Esophagus (tissue), 2 donors: ENCODE results near the gene RNF183. TPM values are rescaled to one million over a fixed set of nuclear protein-coding genes. Genes with fewer than 3 reads are reported as not detected.
"Not testable (repeated sequence)": the region's sequence is repeated elsewhere in the genome, so short reads cannot be mapped to it uniquely, and the experiment has no call there.

Experiments
- H3K27ac ChIP-seq, 2 donors: one replicate each; pipeline ENCODE4 v1.5.1; 2013; ENCODE audit warnings: low read depth in 2 of 2, mild to moderate bottlenecking in 2 of 2, inconsistent platforms in 1 of 2, low read length in 1 of 2, moderate library complexity in 1 of 2
- H3K27me3 ChIP-seq, 2 donors: one replicate each; pipeline ENCODE4 v1.6.1; 2013; ENCODE audit warnings: low read length in 2 of 2, control low read depth in 1 of 2, mild to moderate bottlenecking in 1 of 2; ENCODE audit not compliant: insufficient read depth in 2 of 2, control insufficient read depth in 1 of 2
- H3K36me3 ChIP-seq, 2 donors: one replicate each; pipeline ENCODE4 v1.6.1; 2013; ENCODE audit warnings: low read length in 1 of 2; ENCODE audit not compliant: control insufficient read depth in 2 of 2, insufficient read depth in 2 of 2
- H3K4me1 ChIP-seq, 2 donors: one replicate each; pipeline ENCODE4 v1.6.1; 2013; ENCODE audit warnings: low read length in 1 of 2; ENCODE audit not compliant: control insufficient read depth in 2 of 2, insufficient read depth in 2 of 2
- H3K4me3 ChIP-seq, 2 donors: one replicate each; pipeline ENCODE4 v1.5.1; 2013; ENCODE audit warnings: low read length in 2 of 2, mild to moderate bottlenecking in 2 of 2, low read depth in 1 of 2, moderate library complexity in 1 of 2
- H3K9me3 ChIP-seq, 2 donors: one replicate each; pipeline ENCODE4 v1.6.1; 2013; ENCODE audit warnings: mild to moderate bottlenecking in 2 of 2, low read depth in 1 of 2, low read length in 1 of 2, moderate library complexity in 1 of 2; ENCODE audit not compliant: control insufficient read depth in 2 of 2, insufficient read depth in 1 of 2
- WGBS, 2 donors: extraction: QIAGEN DNeasy Blood & Tissue Kit; methylation state at CpG; one replicate each; pipeline ENCODE4 v1.1.7; 2013; 5-methylcytosine and 5-hydroxymethylcytosine counted together
- polyA plus RNA-seq, 2 donors: library from polyadenylated mRNA; stranded (reverse); fragments of 200-250 nt; gene quantifications; one replicate each; pipeline ENCODE4 v1.2.3, GENCODE V29; 2013
- donor health status: healthy with polysubstance abuse.
- donor health status: Bipolar disorder and iron deficiency.

RNF183 gene
- polyA plus RNA-seq, 2 donors = 2.3 to 3.6 TPM

DNA sequence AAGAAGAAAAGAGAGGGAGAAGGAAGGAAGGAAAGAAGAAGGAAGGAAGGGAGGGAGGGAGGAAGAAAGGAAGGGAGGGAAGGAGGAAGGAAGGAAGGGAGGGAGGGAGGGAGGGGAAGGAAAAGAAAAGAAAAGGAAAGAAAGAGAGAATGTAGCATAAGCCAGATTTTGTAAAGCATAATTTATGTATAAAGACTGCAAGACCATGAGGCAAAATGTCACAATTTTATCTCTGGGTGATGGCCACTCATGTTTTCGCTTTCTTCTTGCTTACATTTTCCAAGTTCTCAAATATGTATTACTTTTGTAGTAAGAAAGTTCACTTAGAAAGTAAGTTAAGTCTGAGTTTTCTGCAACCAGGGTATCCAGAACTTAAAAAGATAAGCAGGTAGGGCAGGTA, 3.4 kb upstream of the RNF183 start:
- WGBS, 2 donors = 90% methylated on average over 1 of the region's 1 CpG
- no peak overlapping the region for H3K4me3 ChIP-seq
- no peaks in the 10 kb centered on the region for H3K36me3 ChIP-seq
- H3K4me1 ChIP-seq = peaks cover 0 to 3% of the 10 kb centered on the region in 2 donors
- no peaks in the 10 kb centered on the region for H3K9me3 ChIP-seq
- H3K27ac ChIP-seq = no peak overlapping the region
- no peaks in the 10 kb centered on the region for H3K27me3 ChIP-seq

GRCh38 chr9:113301548-113301947, 1.6 kb downstream of the RNF183 start:
- H3K4me1 ChIP-seq = peaks cover 0 to 3% of the 10 kb centered on the region in 2 donors
- no peak overlapping the region for H3K4me3 ChIP-seq
- no peak overlapping the region for H3K27ac ChIP-seq
- H3K27me3 ChIP-seq = no peaks in the 10 kb centered on the region
- no peaks in the 10 kb centered on the region for H3K36me3 ChIP-seq
- WGBS, 2 donors = 85 to 88% methylated on average over 8 of the region's 8 CpGs
- no peaks in the 10 kb centered on the region for H3K9me3 ChIP-seq

- no peaks in the 10 kb centered on the region for H3K36me3 ChIP-seq
- H3K4me3 ChIP-seq = no peak overlapping the region
- peaks cover 0 to 3% of the 10 kb centered on the region in 2 donors for H3K4me1 ChIP-seq
- 47 to 63% methylated on average over 8 of the region's 8 CpGs for WGBS, 2 donors
- H3K9me3 ChIP-seq = no peaks in the 10 kb centered on the region
- H3K27ac ChIP-seq = no peak overlapping the region
- no peaks in the 10 kb centered on the region for H3K27me3 ChIP-seq
Observed at GRCh38 chr9:113299800-113300292, 3.3 kb downstream of the RNF183 start.

- Histone ChIP-seq H3K4me3 (no peak overlapping the region), H3K27me3 (no peaks in the 10 kb centered on the region), H3K27ac (no peak overlapping the region), H3K36me3 (no peaks in the 10 kb centered on the region), H3K4me1 (peaks cover 0 to 3% of the 10 kb centered on the region in 2 donors), H3K9me3 (no peaks in the 10 kb centered on the region)
- 81 to 85% methylated on average over 15 of the region's 15 CpGs for WGBS, 2 donors
Observed at GRCh38 chr9:113298924-113299770, 4.0 kb downstream of the RNF183 start.

DNA sequence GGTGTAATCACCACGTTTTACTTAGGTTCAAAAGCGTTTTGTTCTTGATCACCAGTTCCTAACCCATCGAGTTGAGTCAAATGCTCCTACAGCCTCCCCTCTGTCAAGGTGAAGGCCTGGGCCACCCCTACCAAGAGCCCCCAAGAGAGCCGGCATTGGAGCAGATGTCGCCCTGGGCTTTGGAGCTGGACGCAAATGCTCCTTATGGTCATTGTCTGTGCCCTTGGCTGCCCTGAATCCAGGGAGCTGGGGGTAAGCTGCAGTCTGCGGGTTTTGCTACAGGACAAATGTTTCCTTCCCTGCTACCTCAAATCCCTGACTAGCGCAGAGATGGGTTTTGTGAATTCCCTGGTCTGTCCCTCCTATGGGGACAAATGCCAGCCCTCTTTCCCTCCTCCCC, 4.9 kb downstream of the RNF183 start:
- no peaks in the 10 kb centered on the region for H3K27me3 ChIP-seq
- WGBS, 2 donors = 89 to 91% methylated on average over 8 of the region's 8 CpGs

DNA sequence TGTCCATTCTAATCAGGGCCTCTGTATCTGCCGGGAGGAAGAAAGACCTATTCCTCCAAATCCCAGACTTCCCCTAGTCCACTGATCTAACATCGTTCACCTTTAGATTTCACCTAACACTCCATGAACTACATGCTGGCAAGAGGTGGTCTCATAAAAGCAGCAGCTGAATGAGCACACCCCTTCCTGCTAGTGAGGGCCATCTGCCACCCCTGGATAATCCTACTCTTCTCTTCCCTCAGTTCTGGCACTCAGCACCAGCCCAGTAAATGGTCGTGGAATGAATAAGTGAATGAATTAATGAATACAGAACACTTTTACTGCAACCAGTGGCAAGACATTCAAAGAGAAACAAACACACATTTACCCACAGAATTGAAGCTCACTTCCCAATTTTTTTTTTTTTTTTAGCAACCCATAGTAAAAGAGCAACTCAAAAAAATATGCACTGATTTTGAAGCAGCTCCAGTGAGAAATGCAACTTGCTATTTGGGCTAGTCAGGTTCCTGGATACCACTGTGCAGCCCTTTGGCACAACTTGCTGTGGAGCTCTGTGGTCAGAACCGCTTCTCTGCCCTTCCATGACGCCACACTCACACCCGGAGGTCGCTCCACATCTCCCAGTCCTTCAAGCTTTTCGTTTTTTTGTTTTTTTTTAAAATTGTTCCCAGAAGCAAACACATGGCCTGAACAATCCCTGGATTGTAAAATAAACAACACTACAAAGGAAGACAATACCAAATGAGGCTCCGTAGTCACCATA, 6.2 kb downstream of the RNF183 start:
- no peaks in the 10 kb centered on the region for H3K4me1 ChIP-seq
- H3K27ac ChIP-seq = no peak overlapping the region
- no peaks in the 10 kb centered on the region for H3K27me3 ChIP-seq
- H3K36me3 ChIP-seq = peaks cover 3 to 5% of the 10 kb centered on the region in 2 donors
- no peaks in the 10 kb centered on the region for H3K9me3 ChIP-seq
- H3K4me3 ChIP-seq = no peak overlapping the region
- 75 to 78% methylated on average over 9 of the region's 9 CpGs for WGBS, 2 donors

More for the DNA sequence above, 4.9 kb downstream of the RNF183 start:
- H3K36me3 ChIP-seq = peaks cover 0 to 2% of the 10 kb centered on the region in 2 donors
- H3K9me3 ChIP-seq = no peaks in the 10 kb centered on the region
- peaks cover 0 to 3% of the 10 kb centered on the region in 2 donors for H3K4me1 ChIP-seq
- H3K27ac ChIP-seq = no peak overlapping the region
- H3K4me3 ChIP-seq = no peak overlapping the region

GRCh38 chr9:113296247-113296646, 6.9 kb downstream of the RNF183 start:
- 58 to 81% methylated on average over 8 of the region's 8 CpGs for WGBS, 2 donors
- H3K4me3 ChIP-seq, H3K4me1 ChIP-seq, H3K9me3 ChIP-seq, H3K27me3 ChIP-seq, H3K36me3 ChIP-seq, H3K27ac ChIP-seq: not testable (repeated sequence)

- Histone ChIP-seq H3K9me3 (no peaks in the 10 kb centered on the region), H3K27me3 (no peaks in the 10 kb centered on the region), H3K4me1 (no peaks in the 10 kb centered on the region), H3K27ac (no peak overlapping the region), H3K36me3 (peaks cover 10 to 11% of the 10 kb centered on the region in 2 donors), H3K4me3 (no peak overlapping the region)
- 72 to 82% methylated on average over 7 of the region's 7 CpGs for WGBS, 2 donors
Observed at GRCh38 chr9:113293285-113293878, 9.8 kb downstream of the RNF183 start.

DNA sequence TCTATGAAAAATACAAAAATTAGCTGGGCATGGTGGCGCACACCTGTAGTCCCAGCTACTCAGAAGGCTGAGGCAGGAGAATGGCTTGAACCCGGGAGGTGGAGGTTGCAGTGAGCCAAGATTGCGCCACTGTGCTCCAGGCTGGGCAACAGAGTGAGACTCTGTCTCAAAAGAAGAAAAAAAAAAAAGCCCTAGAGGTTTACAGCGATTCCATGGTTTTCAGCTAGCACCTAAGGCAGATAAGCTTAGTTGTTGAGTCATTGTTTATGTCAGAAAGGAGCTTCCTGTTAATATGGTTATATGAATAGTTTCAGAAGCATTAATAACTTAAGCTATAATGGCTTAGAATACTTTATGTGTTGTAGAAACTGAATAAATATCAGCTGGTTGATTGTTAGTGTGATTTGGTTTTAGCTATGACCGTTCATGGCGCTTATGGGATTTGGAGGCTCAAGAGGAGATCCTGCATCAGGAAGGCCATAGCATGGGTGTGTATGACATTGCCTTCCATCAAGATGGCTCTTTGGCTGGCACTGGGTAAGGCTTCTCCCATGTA, 13.0 kb downstream of the RNF183 start:
- H3K27ac ChIP-seq = no peak overlapping the region
- H3K36me3 ChIP-seq = peaks cover 11 to 16% of the 10 kb centered on the region in 2 donors
- WGBS, 2 donors = 87 to 90% methylated on average over 6 of the region's 6 CpGs
- H3K4me3 ChIP-seq = no peak overlapping the region
- no peaks in the 10 kb centered on the region for H3K4me1 ChIP-seq
- H3K27me3 ChIP-seq = no peaks in the 10 kb centered on the region
- no peaks in the 10 kb centered on the region for H3K9me3 ChIP-seq
